Measurements from ENCODE around the gene CDK4.
A peak's percentile ranks its signal among the peaks of the same experiment; 100 is the strongest.
"Not testable (repeated sequence)": the region's sequence is repeated elsewhere in the genome, so short reads cannot be mapped to it uniquely, and the experiment has no call there.

Gene CDK4

DNA sequence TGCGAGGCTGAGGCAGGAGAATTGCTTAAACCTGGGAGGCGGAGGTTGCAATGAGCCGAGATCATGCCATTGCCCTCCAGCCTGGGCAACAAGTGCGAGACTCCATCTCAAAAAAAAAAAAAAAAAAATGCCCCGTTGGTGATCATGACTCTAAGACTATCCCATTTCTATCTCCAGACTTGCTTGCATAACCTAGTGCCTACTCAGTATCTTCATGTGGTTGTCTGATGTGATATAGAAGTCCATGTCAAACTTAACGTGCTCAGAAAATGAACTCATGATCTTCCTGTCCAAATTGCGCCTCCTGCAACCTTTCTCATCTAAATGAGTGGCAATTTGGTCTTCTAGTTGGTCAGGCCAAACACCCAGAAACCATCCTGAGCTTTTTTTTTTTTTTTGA lies 25.8 kb upstream of the CDK4 start:
- no peak overlapping the region for H3K4me3 ChIP-seq (ENCODE audit: low read length)
- TF ChIP-seq CTCF (conservative IDR thresholded peaks at IDR 0.05; ENCODE audit: low read depth, low read length): no peak
- no peak for DNase-seq (ENCODE audit: low read depth)

- TF ChIP-seq CTCF (conservative IDR thresholded peaks at IDR 0.05; ENCODE audit: low read depth, low read length): no peak
- no peak overlapping the region for H3K4me3 ChIP-seq (ENCODE audit: low read length)
- DNase-seq (ENCODE audit: low read depth): no peak
Observed at GRCh38 chr12:57777367-57777766, 25.3 kb upstream of the CDK4 start.

DNA sequence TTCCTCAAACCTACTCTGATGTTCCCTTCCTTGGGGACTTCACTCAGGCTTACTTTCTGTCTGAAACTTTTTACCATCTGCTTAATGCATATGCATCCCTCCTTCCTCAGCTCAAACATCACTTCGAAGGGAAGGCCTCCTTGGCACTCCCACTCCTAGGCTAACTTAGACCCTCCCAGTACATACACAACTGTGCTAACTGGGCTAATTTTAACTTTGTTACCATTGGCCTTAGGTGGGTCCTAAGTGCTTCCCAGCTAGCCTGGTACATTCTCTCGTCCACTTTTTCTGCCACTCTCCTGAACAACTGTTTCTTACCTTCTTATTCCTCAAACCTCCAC lies 24.1 kb upstream of the CDK4 start:
- DNase-seq (ENCODE audit: low read depth): no peak
- H3K4me3 ChIP-seq (ENCODE audit: low read length): no peak overlapping the region
- TF ChIP-seq CTCF (conservative IDR thresholded peaks at IDR 0.05; ENCODE audit: low read depth, low read length): no peak

- no peak for DNase-seq (ENCODE audit: low read depth)
- H3K4me3 ChIP-seq (ENCODE audit: low read length): no peak overlapping the region
- TF ChIP-seq CTCF (conservative IDR thresholded peaks at IDR 0.05; ENCODE audit: low read depth, low read length): no peak
Observed at GRCh38 chr12:57775563-57776246, 23.6 kb upstream of the CDK4 start.

GRCh38 chr12:57775044-57775443 lies 22.9 kb upstream of the CDK4 start:
- DNase-seq (ENCODE audit: low read depth): no peak
- H3K4me3 ChIP-seq (ENCODE audit: low read length): no peak overlapping the region
- TF ChIP-seq CTCF (conservative IDR thresholded peaks at IDR 0.05; ENCODE audit: low read depth, low read length): no peak

GRCh38 chr12:57774634-57775033 lies 22.5 kb upstream of the CDK4 start:
- H3K4me3 ChIP-seq (ENCODE audit: low read length); DNase-seq (ENCODE audit: low read depth): not testable (repeated sequence)

DNA sequence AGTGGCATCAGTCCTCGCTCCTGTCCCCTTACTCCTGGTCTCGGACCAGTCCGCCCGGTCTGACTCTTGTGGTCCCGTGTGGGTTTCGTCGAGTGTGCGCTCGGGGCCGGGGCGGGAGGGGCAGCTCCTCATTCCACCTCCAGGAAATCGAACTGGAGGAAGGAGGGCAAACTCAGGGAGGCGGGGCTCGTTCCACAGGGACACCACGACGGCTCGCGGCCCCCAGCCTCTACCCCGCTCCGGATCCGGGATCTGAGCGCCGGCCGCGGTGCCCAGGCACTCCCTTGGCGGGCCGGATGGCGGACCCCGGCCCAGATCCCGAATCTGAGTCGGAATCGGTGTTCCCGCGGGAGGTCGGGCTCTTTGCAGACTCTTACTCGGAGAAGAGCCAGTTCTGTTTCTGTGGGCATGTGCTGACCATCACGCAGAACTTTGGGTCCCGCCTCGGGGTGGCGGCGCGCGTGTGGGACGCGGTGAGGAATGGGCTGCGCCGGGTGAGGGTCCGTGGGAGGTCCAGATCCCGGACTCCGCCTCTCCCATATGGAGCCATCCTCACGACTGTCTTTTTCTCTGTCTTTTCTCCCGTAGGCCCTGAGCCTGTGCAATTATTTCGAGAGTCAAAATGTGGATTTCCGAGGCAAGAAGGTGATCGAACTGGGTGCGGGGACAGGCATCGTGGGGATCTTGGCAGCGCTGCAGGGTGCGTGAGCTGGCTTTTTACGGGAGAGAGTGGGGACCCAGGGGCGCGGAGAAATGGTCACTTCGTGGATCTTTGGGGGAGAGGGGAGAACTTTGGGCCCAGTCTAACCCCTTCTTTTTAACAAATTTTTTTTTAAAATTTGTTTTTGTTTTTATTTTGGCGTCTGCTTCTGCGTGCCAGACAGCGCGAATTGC lies 20.6 kb upstream of the CDK4 start, which contains the start of gene EEF1AKMT3:
EEF1AKMT3 (plus strand) TSS at position 186 of the 894 bp plus-strand sequence; CDS start at position 297, 111 bp downstream.
- DNase-seq (ENCODE audit: low read depth): no peak

More for the DNA sequence above, 20.6 kb upstream of the CDK4 start, which contains the start of gene EEF1AKMT3:
- TF ChIP-seq CTCF (conservative IDR thresholded peaks at IDR 0.05; ENCODE audit: low read depth, low read length): no peak
- H3K4me3 ChIP-seq (ENCODE audit: low read length): peak within 1 kb of the TSS; percentile 93

All from retinal pigment epithelial cell (primary cell).